HEK293 (cell line): ENCODE data around the gene FAM120A.

Experiments used
- KLF16 ChIP-seq: fragments of 450-650 bp; formaldehyde crosslinking; IDR thresholded peaks from 2 replicates; pipeline ENCODE4 v1.5.1; 2017; ENCODE audit warnings: missing biosample characterization, missing genetic modification characterization
- MEIS1 ChIP-seq: sonication (generic); formaldehyde crosslinking; IDR thresholded peaks from 2 replicates; pipeline ENCODE4 v1.8.1; 2022; ENCODE audit warnings: missing genetic modification reagents, mild to moderate bottlenecking, borderline replicate concordance
- PRDM1 ChIP-seq: fragments of 450-650 bp; formaldehyde crosslinking; IDR thresholded peaks from 2 replicates; pipeline ENCODE4; 2016; ENCODE audit warnings: missing biosample characterization, missing genetic modification characterization
- SP2 ChIP-seq: fragments of 450-650 bp; formaldehyde crosslinking; IDR thresholded peaks from 2 replicates; pipeline ENCODE4 v1.5.1; 2016; ENCODE audit warnings: missing biosample characterization, missing genetic modification characterization
- SP3 ChIP-seq: fragments of 450-650 bp; formaldehyde crosslinking; IDR thresholded peaks from 2 replicates; pipeline ENCODE4 v1.5.1; 2016; ENCODE audit warnings: missing biosample characterization, missing genetic modification characterization
- ZBTB17 ChIP-seq: fragments of 450-650 bp; formaldehyde crosslinking; IDR thresholded peaks from 2 replicates; pipeline ENCODE4 v1.5.1; 2016; ENCODE audit warnings: missing biosample characterization, missing genetic modification characterization
- ZBTB48 ChIP-seq: fragments of 450-650 bp; formaldehyde crosslinking; IDR thresholded peaks from 2 replicates; pipeline ENCODE4 v1.5.1; 2016; ENCODE audit warnings: missing biosample characterization, missing genetic modification characterization
- ZFHX2 ChIP-seq: fragments of 450-650 bp; formaldehyde crosslinking; conservative IDR thresholded peaks from 2 replicates; pipeline ENCODE4 v1.5.1; 2016; ENCODE audit warnings: missing biosample characterization, missing genetic modification characterization
- ZFP3 ChIP-seq: fragments of 450-650 bp; formaldehyde crosslinking; IDR thresholded peaks from 2 replicates; pipeline ENCODE4 v1.5.1; 2016; ENCODE audit warnings: low read depth, missing biosample characterization, missing genetic modification characterization
- ZFP41 ChIP-seq: fragments of 450-650 bp; formaldehyde crosslinking; IDR thresholded peaks from 2 replicates; pipeline ENCODE4 v1.5.1; 2016; ENCODE audit warnings: missing biosample characterization, missing genetic modification characterization, borderline replicate concordance
- ZNF174 ChIP-seq: fragments of 450-650 bp; formaldehyde crosslinking; IDR thresholded peaks from 2 replicates; pipeline ENCODE4 v1.5.0; 2017; ENCODE audit warnings: missing biosample characterization, mild to moderate bottlenecking, missing genetic modification characterization
- ZNF175 ChIP-seq: fragments of 450-650 bp; formaldehyde crosslinking; IDR thresholded peaks from 2 replicates; pipeline ENCODE4 v1.5.1; 2016; ENCODE audit warnings: missing biosample characterization, missing genetic modification characterization
- ZNF184 ChIP-seq: fragments of 450-650 bp; IDR thresholded peaks from 2 replicates; pipeline ENCODE4 v1.5.1; 2018; ENCODE audit warnings: missing biosample characterization, mild to moderate bottlenecking, missing genetic modification characterization
- ZNF211 ChIP-seq: fragments of 450-650 bp; formaldehyde crosslinking; IDR thresholded peaks from 2 replicates; pipeline ENCODE4 v1.5.1; 2016; ENCODE audit warnings: low read depth, missing biosample characterization, missing genetic modification characterization
- ZNF23 ChIP-seq: fragments of 450-650 bp; formaldehyde crosslinking; IDR thresholded peaks from 2 replicates; pipeline ENCODE4 v1.5.1; 2016; ENCODE audit warnings: missing biosample characterization, missing genetic modification characterization, borderline replicate concordance
- ZNF354C ChIP-seq: fragments of 450-650 bp; formaldehyde crosslinking; IDR thresholded peaks from 2 replicates; pipeline ENCODE4 v1.5.1; 2016; ENCODE audit warnings: missing biosample characterization, missing genetic modification characterization, low read depth, borderline replicate concordance
- ZNF433 ChIP-seq: fragments of 450-650 bp; formaldehyde crosslinking; IDR thresholded peaks from 2 replicates; pipeline ENCODE4 v1.5.1; 2016; ENCODE audit warnings: missing biosample characterization, missing genetic modification characterization, low read depth
- ZNF48 ChIP-seq: fragments of 450-650 bp; formaldehyde crosslinking; IDR thresholded peaks from 2 replicates; pipeline ENCODE4 v1.5.1; 2016; ENCODE audit warnings: missing biosample characterization, missing genetic modification characterization
- ZNF558 ChIP-seq: fragments of 450-650 bp; formaldehyde crosslinking; IDR thresholded peaks from 2 replicates; pipeline ENCODE4 v1.5.1; 2016; ENCODE audit warnings: missing biosample characterization, missing genetic modification characterization
- ZNF561 ChIP-seq: fragments of 450-650 bp; IDR thresholded peaks from 2 replicates; pipeline ENCODE4 v1.5.1; 2018; ENCODE audit warnings: missing biosample characterization, missing genetic modification characterization, borderline replicate concordance
- ZNF701 ChIP-seq: fragments of 450-650 bp; formaldehyde crosslinking; IDR thresholded peaks from 2 replicates; pipeline ENCODE4 v1.5.1; 2016; ENCODE audit warnings: missing biosample characterization, missing genetic modification characterization
- ZNF747 ChIP-seq: fragments of 450-650 bp; formaldehyde crosslinking; IDR thresholded peaks from 2 replicates; pipeline ENCODE4 v1.5.1; 2016; ENCODE audit warnings: missing biosample characterization, missing genetic modification characterization
- ZNF843 ChIP-seq: fragments of 450-650 bp; formaldehyde crosslinking; IDR thresholded peaks from 2 replicates; pipeline ENCODE4 v1.5.1; 2016; ENCODE audit warnings: missing biosample characterization, missing genetic modification characterization
- ZSCAN16 ChIP-seq: fragments of 450-650 bp; formaldehyde crosslinking; IDR thresholded peaks from 2 replicates; pipeline ENCODE4 v1.5.1; 2016; ENCODE audit warnings: missing biosample characterization, missing genetic modification characterization
- ZSCAN30 ChIP-seq: fragments of 450-650 bp; IDR thresholded peaks from 2 replicates; pipeline ENCODE4 v1.5.1; 2018; ENCODE audit warnings: missing biosample characterization, mild to moderate bottlenecking, missing genetic modification characterization, moderate library complexity
- TF ChIP-seq, protein P1 (sequence below): fragments of 450-650 bp; formaldehyde crosslinking; IDR thresholded peaks from 2 replicates; pipeline ENCODE4 v1.5.1; 2016; ENCODE audit warnings: missing biosample characterization, missing genetic modification characterization
- TF ChIP-seq, protein P2 (sequence below): fragments of 450-650 bp; formaldehyde crosslinking; optimal IDR thresholded peaks from 2 replicates; pipeline ENCODE3; 2016; ENCODE audit warnings: missing biosample characterization, mild to moderate bottlenecking, missing genetic modification characterization
- TF ChIP-seq, protein P3 (sequence below): fragments of 450-650 bp; formaldehyde crosslinking; IDR thresholded peaks from 2 replicates; pipeline ENCODE4 v1.5.1; 2017; ENCODE audit warnings: missing biosample characterization, missing genetic modification characterization
- TF ChIP-seq, protein P4 (sequence below): fragments of 450-650 bp; formaldehyde crosslinking; IDR thresholded peaks from 2 replicates; pipeline ENCODE4 v1.5.1; 2016; ENCODE audit warnings: missing biosample characterization, missing genetic modification characterization
- TF ChIP-seq, protein P5 (sequence below): fragments of 450-650 bp; formaldehyde crosslinking; IDR thresholded peaks from 2 replicates; pipeline ENCODE4 v1.5.1; 2016; ENCODE audit warnings: missing biosample characterization, missing genetic modification characterization

The FAM120A gene

DNA sequence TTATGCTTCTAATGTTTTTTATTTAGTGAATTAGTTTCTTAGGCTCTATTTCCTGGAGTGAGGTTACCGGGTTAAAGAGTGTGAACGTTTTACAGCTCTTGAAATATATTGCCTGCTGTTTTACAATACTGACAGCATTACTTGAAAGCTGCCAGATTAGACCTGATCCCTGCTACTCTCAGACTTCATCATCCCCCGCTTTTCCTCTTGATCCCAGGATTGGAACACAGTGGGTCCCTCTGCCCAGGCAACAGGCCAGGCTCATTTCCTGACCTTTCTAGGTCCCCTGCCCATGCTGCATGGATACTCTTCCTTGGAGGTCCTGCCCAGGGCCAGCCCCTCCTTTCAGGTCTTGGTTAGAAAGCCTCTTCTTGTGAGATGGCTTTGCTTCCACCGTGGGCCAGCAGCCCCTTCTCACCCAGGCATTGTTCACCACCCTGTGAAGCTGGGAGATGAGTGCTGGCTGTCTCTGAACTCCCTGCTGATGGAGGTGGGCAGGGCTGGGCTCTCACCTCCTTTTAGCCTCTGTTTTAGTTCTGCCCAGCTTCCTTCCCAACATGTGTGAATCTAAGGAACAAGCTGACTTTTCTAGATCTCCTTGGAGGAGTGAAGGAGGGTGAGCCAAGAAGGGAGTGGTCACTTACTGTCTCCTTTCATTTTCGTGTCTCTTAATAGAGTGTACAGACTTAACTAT is 17.4 kb downstream of the FAM120A start (continued):
- TF ChIP-seq, protein P1, sequence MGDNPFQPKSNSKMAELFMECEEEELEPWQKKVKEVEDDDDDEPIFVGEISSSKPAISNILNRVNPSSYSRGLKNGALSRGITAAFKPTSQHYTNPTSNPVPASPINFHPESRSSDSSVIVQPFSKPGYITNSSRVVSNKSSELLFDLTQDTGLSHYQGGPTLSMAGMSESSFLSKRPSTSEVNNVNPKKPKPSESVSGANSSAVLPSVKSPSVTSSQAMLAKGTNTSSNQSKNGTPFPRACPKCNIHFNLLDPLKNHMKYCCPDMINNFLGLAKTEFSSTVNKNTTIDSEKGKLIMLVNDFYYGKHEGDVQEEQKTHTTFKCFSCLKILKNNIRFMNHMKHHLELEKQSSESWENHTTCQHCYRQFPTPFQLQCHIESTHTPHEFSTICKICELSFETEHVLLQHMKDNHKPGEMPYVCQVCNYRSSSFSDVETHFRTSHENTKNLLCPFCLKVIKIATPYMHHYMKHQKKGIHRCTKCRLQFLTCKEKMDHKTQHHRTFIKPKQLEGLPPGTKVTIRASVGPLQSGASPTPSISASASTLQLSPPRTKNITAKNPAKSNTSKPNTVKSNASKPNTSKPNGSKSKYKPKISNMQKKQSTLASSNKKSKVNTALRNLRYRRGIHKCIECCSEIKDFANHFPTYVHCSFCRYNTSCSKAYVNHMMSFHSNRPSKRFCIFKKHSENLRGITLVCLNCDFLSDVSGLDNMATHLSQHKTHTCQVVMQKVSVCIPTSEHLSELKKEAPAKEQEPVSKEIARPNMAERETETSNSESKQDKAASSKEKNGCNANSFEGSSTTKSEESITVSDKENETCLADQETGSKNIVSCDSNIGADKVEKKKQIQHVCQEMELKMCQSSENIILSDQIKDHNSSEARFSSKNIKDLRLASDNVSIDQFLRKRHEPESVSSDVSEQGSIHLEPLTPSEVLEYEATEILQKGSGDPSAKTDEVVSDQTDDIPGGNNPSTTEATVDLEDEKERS, result no peak
- TF ChIP-seq ZBTB48 (tag by site-specific recombination) (no peak), KLF16 (no peak), ZNF561 (no peak), ZSCAN30 (peak; percentile 74; the same call in 1 of the 2 replicates), SP3 (tag by site-specific recombination) (no peak), ZBTB17 (tag by site-specific recombination) (peak; percentile 62), ZNF184 (tag by site-specific recombination) (no peak), ZNF354C (tag by site-specific recombination) (no peak), ZFP3 (tag by site-specific recombination) (no peak), PRDM1 (no peak), ZNF48 (tag by site-specific recombination) (no peak), ZNF747 (no peak), SP2 (tag by site-specific recombination) (no peak), ZNF174 (no peak), ZNF701 (tag by site-specific recombination) (no peak), ZNF23 (no peak), ZNF211 (no peak), ZSCAN16 (tag by site-specific recombination) (no peak), MEIS1 (no peak), ZNF433 (tag by site-specific recombination) (no peak), ZNF843 (peak; percentile 97), ZNF175 (tag by site-specific recombination) (no peak), ZFP41 (tag by site-specific recombination) (no peak), ZNF558 (tag by site-specific recombination) (no peak), ZFHX2 (tag by site-specific recombination) (no peak)
- TF ChIP-seq, protein P2, sequence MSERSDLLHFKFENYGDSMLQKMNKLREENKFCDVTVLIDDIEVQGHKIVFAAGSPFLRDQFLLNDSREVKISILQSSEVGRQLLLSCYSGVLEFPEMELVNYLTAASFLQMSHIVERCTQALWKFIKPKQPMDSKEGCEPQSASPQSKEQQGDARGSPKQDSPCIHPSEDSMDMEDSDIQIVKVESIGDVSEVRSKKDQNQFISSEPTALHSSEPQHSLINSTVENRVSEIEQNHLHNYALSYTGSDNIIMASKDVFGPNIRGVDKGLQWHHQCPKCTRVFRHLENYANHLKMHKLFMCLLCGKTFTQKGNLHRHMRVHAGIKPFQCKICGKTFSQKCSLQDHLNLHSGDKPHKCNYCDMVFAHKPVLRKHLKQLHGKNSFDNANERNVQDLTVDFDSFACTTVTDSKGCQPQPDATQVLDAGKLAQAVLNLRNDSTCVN (tag by site-specific recombination), result no peak
- TF ChIP-seq, protein P3, sequence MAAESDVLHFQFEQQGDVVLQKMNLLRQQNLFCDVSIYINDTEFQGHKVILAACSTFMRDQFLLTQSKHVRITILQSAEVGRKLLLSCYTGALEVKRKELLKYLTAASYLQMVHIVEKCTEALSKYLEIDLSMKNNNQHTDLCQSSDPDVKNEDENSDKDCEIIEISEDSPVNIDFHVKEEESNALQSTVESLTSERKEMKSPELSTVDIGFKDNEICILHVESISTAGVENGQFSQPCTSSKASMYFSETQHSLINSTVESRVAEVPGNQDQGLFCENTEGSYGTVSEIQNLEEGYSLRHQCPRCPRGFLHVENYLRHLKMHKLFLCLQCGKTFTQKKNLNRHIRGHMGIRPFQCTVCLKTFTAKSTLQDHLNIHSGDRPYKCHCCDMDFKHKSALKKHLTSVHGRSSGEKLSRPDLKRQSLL (tag by site-specific recombination), result no peak
- TF ChIP-seq, protein P4, sequence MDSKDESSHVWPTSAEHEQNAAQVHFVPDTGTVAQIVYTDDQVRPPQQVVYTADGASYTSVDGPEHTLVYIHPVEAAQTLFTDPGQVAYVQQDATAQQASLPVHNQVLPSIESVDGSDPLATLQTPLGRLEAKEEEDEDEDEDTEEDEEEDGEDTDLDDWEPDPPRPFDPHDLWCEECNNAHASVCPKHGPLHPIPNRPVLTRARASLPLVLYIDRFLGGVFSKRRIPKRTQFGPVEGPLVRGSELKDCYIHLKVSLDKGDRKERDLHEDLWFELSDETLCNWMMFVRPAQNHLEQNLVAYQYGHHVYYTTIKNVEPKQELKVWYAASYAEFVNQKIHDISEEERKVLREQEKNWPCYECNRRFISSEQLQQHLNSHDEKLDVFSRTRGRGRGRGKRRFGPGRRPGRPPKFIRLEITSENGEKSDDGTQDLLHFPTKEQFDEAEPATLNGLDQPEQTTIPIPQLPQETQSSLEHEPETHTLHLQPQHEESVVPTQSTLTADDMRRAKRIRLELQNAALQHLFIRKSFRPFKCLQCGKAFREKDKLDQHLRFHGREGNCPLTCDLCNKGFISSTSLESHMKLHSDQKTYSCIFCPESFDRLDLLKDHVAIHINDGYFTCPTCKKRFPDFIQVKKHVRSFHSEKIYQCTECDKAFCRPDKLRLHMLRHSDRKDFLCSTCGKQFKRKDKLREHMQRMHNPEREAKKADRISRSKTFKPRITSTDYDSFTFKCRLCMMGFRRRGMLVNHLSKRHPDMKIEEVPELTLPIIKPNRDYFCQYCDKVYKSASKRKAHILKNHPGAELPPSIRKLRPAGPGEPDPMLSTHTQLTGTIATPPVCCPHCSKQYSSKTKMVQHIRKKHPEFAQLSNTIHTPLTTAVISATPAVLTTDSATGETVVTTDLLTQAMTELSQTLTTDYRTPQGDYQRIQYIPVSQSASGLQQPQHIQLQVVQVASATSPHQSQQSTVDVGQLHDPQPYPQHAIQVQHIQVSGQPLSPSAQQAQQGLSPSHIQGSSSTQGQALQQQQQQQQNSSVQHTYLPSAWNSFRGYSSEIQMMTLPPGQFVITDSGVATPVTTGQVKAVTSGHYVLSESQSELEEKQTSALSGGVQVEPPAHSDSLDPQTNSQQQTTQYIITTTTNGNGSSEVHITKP (tag by site-specific recombination), result no peak
- TF ChIP-seq, protein P5, sequence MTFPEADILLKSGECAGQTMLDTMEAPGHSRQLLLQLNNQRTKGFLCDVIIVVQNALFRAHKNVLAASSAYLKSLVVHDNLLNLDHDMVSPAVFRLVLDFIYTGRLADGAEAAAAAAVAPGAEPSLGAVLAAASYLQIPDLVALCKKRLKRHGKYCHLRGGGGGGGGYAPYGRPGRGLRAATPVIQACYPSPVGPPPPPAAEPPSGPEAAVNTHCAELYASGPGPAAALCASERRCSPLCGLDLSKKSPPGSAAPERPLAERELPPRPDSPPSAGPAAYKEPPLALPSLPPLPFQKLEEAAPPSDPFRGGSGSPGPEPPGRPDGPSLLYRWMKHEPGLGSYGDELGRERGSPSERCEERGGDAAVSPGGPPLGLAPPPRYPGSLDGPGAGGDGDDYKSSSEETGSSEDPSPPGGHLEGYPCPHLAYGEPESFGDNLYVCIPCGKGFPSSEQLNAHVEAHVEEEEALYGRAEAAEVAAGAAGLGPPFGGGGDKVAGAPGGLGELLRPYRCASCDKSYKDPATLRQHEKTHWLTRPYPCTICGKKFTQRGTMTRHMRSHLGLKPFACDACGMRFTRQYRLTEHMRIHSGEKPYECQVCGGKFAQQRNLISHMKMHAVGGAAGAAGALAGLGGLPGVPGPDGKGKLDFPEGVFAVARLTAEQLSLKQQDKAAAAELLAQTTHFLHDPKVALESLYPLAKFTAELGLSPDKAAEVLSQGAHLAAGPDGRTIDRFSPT (tag by site-specific recombination), result peak; percentile 53; the same call in 1 of the 2 replicates
